GM21423 (cell line): ENCODE results near the gene MRPL2.

ENCODE experiments used
- ATAC-seq: cut with Tn5 transposase; IDR thresholded peaks from one replicate; pipeline ENCODE4 v1.9.1; 2021; ENCODE audit warnings: mild to moderate bottlenecking, moderate library complexity; ENCODE audit not compliant: unreplicated experiment

MRPL2 gene

GRCh38 chr6:43021270-43022047 lies 37.8 kb downstream of the MRPL2 start, which contains the start of gene RRP36:
RRP36 (plus strand) TSS chr6:43021623; CDS start chr6:43021655, 32 bp downstream.
- ATAC-seq = peak; percentile 72

- ATAC-seq = no peak
These were observed 38.4 kb downstream of the MRPL2 start for GRCh38 chr6:43020847-43021246.

GRCh38 chr6:43020052-43020705 lies 39.1 kb downstream of the MRPL2 start:
- ATAC-seq = no peak

- no peak for ATAC-seq
These were observed 40.1 kb downstream of the MRPL2 start for GRCh38 chr6:43019152-43019551.

GRCh38 chr6:43016943-43017334 lies 42.3 kb downstream of the MRPL2 start:
- ATAC-seq = no peak

GRCh38 chr6:43016176-43016942 lies 42.9 kb downstream of the MRPL2 start:
- ATAC-seq = no peak

- ATAC-seq = no peak
These were observed 44.8 kb downstream of the MRPL2 start for GRCh38 chr6:43014434-43014909.

- ATAC-seq = peak; percentile 92
These were observed 45.3 kb downstream of the MRPL2 start, which contains the start of the genes KLHDC3 and MEA1 for GRCh38 chr6:43013843-43014433. KLHDC3 (plus strand) TSS chr6:43014249; CDS start chr6:43017193, 2,944 bp downstream. MEA1 (minus strand) TSS chr6:43013946; CDS start chr6:43013813, 133 bp downstream.

GRCh38 chr6:43013097-43013842 lies 46.0 kb downstream of the MRPL2 start:
- ATAC-seq = peak; percentile 6

GRCh38 chr6:43012364-43012763 lies 46.9 kb downstream of the MRPL2 start:
- ATAC-seq = no peak

- no peak for ATAC-seq
These were observed 48.0 kb downstream of the MRPL2 start for GRCh38 chr6:43011207-43011606.

- no peak for ATAC-seq
These were observed 50.1 kb downstream of the MRPL2 start for GRCh38 chr6:43009124-43009523.

- ATAC-seq = no peak
These were observed 52.1 kb downstream of the MRPL2 start for GRCh38 chr6:43007126-43007525.

GRCh38 chr6:43006251-43006650 lies 53.0 kb downstream of the MRPL2 start:
- no peak for ATAC-seq

- no peak for ATAC-seq
These were observed 53.4 kb downstream of the MRPL2 start for GRCh38 chr6:43005844-43006243.
